Left cardiac atrium (tissue), 4 donors: ENCODE data around the gene PAOX. TPM values are rescaled to one million over a fixed set of nuclear protein-coding genes. Genes with fewer than 3 reads are reported as not detected.
A peak's percentile ranks its signal among the peaks of the same experiment; 100 is the strongest.

Source experiments
- ATAC-seq, 2 donors: fragments of 200-7000 bp; cut with Tn5 transposase; one replicate each; pipeline ENCODE4 v1.9.1; 2020; ENCODE audit warnings: mild to moderate bottlenecking in 2 of 2, moderate library complexity in 2 of 2
- DNase-seq: peaks from one replicate; pipeline ENCODE4 v3.0.0-alpha.2; 2020
- intact Hi-C, 2 donors: fragments of 100-400 bp; cut with DNase I; formaldehyde crosslinking; loops; one replicate each; pipeline versions ENCODE4 v1.14.1 to v1.15.1; 2022 to 2023
- long read RNA-seq: library from polyadenylated mRNA; unstranded; transcript quantifications from one replicate; pipeline ENCODE4 v2.0.0, GENCODE V29; 2021
- total RNA-seq, 2 donors: library from RNA; stranded (reverse); fragmentation: NEBNext Ultra II Directional; extraction: Animal tissue kit (Norgen Biotek cat#: 25700); gene quantifications; one replicate each; pipeline ENCODE4 v1.2.1, GENCODE V29; 2021
- donor health status: DM: no; HTN: yes; CAD: no.
- donor health status: DM: no; HTN: yes; CAD: no; lungs with severe emphysema.
- donor health status: DM: yes; HTN: yes; CAD: no.
- donor health status: Dilated cardiomyopathy.

The PAOX gene
- 1 to 10 TPM; 2.9 TPM for total RNA-seq
- long read RNA-seq = 0 reads

- ATAC-seq = peak; percentile 72 to 73
- intact Hi-C loops = no loop called here
- peak; percentile 79 for DNase-seq
These were observed at the start of gene PAOX for GRCh38 chr10:133379152-133379800. Gene PAOX (plus strand): TSS chr10:133379262. CDS start chr10:133379317, 55 bp downstream.

DNA sequence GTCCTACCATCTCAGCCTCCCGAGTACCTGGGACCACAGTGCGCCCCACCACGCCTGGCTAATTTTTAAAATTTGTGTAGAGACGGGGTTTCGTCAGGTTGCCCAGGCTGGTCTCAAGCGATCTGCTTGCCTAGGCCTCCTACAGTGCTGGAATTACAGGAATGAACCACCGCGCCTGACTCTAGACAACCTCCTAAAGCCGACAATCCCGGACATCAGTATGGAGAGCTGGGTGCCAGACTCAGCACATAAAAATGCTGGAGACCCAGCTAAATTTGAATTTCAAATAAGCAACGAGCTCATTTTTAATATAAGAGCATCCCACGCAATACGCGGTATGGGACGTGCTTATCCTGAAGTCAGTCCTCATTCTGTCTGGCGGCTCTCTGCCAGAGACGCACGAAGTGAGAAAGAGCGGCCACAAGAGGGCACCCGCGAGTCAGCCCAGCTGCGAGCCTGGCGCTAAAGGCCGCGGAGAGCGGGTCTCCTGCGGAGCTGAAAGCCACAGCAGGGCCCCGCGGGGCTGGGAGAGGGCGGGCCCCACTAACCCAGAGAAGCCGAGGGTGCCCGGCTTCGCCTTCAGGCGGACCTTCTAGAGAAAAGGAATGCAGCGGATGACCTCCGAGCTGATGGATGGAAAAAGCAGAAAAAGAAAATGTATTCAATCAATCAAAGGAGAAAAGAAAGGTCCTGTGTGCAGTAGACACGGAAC lies 49.4 kb upstream of the PAOX start:
- intact Hi-C loops = loop anchor here in 1 of 2 donors (2.0 to 10.0 kb wide), 3 partner anchors 65 to 278 kb away; partner anchors contain the start of genes CYP2E1 and MTG1
- ATAC-seq (peak; percentile 81 to 87), DNase-seq (peak; percentile 90)

DNA sequence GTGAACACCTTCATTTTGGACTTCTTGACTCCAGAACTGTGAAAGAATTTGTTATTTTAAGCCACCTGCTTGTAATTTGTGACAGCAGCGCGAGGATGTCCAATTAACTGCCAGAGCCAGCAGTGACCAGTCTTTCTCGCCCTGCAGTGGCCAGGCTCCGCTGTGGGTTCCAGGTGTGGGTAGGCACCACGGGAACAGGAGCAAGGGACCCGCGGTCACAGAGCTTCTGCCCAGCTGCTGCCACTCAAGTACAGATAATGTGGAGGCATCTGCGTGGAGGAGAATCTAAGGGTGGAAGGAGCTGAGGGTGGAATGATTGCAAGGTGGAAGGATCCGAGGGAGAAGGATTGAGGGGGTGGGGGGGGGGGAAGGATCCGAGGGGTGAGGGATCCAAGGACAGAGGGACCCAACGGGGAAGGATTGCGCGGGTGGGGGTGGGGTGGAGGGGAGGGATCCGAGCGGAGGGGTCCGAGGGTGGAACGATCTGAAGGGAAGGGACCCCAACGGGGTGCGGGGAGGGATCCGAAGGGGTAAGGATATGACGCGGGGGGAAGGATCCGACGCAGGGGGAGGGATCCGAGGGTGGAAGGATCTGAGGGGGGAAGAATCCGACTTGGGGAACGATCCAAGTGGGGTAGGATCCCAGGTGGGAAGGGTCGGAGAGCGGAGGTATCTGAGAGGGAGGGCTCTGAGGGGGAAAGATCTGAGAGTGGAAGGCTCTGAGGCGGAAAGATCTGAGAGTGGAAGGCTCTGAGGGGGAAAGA lies 45.9 kb upstream of the PAOX start:
- intact Hi-C loops = loop anchor here in 1 of 2 donors (10.0 kb wide), 1 partner anchor 192 kb away; the partner anchor contains the start of gene CYP2E1
- ATAC-seq (no peak), DNase-seq (no peak)

DNA sequence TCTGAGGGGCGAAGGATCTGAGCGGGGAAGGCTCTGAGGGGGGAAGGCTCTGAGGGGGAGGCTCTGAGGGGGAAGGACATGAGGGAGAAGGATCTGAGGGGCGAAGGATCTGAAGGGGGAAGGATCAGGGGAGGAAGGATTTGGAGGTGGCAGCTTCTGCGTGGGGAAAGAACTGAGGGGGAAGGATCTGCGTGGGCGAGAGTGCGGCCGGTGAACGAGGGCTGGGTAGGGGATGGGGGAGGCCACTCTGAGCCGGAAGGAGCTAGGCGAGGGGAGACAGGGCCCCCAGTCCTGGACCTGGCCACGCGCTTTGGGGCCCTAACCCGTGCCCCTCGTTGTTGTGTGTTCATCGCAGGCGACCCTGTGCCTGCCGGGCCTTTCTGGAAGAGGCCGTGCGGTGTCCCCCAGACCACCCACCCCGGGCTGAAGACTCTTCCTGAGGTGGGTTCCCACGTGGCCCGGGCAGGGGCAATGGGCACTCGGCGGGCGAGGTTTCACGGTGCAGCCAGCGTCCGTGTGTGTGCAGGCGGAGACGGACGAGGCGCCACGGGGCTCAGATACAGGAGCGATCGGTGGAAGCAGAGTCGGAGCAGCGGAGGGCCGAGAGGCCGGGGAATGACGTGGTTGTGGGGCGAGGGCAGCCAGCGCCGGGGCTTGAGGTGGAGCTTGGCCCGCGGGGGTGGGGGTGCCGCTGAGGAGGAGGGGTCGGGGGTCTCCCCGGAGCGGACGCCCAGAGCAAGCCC lies 44.4 kb upstream of the PAOX start:
- peak in 1 of 2 donors; percentile 49 for ATAC-seq
- DNase-seq = no peak
- intact Hi-C loops = loop anchor here in 1 of 2 donors (10.0 kb wide), 1 partner anchor 190 kb away; the partner anchor contains the start of gene CYP2E1

GRCh38 chr10:133335246-133336117 lies 43.6 kb upstream of the PAOX start:
- ATAC-seq = peak; percentile 41 to 43
- intact Hi-C loops = loop anchor here in 1 of 2 donors (10.0 kb wide), 1 partner anchor 189 kb away; the partner anchor contains the start of gene CYP2E1
- DNase-seq = peak; percentile 69

DNA sequence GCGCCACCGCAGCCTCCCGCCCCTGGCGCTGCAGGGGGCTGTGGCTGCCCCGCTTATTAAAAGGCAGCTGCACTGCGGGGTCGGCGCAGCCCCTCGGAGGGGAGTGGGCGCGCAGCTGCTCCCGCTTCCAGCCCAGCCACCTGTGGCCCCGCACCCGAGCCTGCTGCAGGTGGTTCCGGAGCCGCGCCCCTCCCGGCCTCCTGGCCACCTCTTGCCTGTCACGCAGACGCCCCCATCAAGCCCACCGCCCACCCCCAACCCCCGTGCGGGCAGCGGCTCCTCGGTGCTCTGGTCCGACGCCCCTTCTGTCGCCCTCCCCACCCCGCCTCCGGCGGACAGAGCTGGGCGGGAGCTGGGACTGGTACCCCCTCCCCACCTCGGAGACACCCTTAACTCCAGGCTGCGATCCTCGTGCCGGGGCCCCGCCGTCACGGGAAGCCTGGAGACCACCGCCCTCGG lies 42.9 kb upstream of the PAOX start:
- intact Hi-C loops = loop anchor here in 1 of 2 donors (10.0 kb wide), 1 partner anchor 189 kb away; the partner anchor contains the start of gene CYP2E1
- peak in 1 of 2 donors; percentile 7 for ATAC-seq
- DNase-seq = no peak

DNA sequence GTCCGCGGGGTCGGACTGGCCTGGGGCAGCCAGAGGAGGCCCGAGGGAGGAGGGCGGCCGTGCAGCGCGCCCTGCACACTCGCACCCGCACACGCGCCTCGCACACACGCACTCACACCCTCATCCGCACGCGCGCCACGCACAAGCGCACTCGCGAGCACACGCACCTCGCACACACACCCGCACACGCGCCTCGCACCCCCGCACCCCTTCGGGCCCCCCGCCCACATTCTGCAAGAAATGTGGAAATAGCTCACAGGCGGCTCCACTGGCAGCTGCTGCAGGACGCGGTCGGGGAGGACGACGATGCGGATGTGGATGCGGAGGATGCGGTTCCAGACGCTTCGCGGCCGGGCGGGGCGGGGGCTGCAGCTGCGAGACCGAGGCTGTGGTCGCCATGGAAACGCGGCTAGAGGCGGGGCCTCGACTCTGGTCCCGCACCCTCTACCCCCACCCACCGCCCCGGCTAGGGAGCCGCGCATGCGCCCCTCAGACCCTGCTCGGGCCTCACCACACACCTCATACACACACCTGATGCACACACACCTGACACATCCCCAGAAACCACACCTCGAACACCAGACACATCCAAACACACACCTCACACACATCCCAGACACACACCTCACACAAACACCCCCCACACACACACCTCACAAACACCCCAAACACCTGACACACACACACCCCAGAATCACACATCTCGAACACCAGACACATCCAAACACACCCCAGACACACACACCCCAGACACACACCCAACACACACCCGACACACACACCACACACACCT lies 42.3 kb upstream of the PAOX start, which contains the start of gene CALY:
Gene CALY, minus strand, starts transcription at position 320 of the 793 bp plus-strand sequence. CDS start 7,907 bp downstream, outside the sequence.
- DNase-seq (no peak), ATAC-seq (no peak)
- intact Hi-C loops = loop anchor here in 1 of 2 donors (10.0 kb wide), 1 partner anchor 188 kb away; the partner anchor contains the start of gene CYP2E1

DNA sequence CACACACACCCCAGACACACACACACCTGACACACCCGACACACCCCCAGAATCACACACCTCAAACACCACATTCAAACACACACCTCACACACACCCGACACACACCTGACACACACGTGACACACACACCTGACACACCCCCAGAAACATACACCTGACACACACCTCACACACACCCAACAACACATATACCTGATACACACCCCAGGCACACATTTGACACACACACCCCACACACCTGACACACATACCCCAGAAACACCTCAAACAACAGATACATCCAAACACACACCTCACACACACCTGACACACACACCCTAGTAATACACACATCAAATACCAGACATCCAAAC lies 41.7 kb upstream of the PAOX start:
- ATAC-seq (no peak), DNase-seq (no peak)
- intact Hi-C loops = loop anchor here in 1 of 2 donors (10.0 kb wide), 1 partner anchor 187 kb away; the partner anchor contains the start of gene CYP2E1

GRCh38 chr10:133338080-133339071 lies 40.7 kb upstream of the PAOX start:
- DNase-seq = no peak
- no peak for ATAC-seq
- intact Hi-C loops = loop anchor here in 1 of 2 donors (10.0 kb wide), 1 partner anchor 186 kb away; the partner anchor contains the start of gene CYP2E1

DNA sequence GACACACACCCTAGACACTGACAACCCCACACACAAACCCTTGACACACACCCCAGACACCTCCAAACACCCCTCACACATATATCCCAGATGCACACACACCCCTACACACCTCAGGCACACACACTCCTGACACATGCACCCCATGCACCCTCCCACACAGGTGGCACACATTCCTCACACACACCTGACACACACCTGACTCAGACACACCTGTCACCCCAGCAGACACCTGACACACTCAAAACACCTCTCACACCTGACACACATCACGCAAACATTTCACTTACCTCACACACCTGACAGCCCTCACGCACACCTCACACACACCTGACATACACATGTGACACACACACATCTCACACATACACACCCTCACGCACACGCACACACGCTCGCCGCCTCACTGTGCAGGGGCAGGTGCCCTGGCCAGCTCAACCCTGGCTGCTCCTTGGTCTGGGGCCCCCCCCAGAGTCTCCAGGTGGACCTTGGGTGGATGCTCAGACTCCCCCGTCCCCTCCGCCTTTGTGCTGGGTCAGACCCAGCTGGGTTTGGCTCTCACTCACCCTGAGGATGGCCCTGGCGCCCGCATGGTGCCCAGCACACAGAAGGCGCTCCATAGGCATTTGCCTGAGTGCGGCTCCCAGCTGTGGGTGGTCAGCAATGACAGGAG lies 39.2 kb upstream of the PAOX start:
- DNase-seq = no peak
- ATAC-seq = no peak
- intact Hi-C loops = loop anchor here in 1 of 2 donors (10.0 kb wide), 1 partner anchor 185 kb away; the partner anchor contains the start of gene CYP2E1

DNA sequence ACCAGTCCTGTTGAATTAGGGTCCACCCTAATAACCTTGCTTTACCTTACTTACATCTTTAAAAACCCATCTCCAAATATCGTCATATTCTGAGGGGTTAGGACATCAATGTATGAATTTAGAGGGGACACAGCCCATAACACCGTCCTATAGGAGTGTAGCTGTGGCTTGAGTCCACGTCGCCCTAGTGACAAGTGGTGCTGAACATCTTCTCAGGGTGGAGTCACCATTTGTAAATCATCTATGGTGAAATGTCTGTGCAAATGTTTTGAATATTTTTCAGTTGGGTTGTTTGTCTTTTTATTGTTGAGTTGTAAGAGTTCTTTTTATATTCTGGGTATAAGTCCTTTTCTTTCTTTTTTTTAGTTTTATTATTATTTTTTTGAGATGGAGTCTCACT lies 37.1 kb upstream of the PAOX start:
- no peak for ATAC-seq
- DNase-seq = no peak
- intact Hi-C loops = no loop called here

DNA sequence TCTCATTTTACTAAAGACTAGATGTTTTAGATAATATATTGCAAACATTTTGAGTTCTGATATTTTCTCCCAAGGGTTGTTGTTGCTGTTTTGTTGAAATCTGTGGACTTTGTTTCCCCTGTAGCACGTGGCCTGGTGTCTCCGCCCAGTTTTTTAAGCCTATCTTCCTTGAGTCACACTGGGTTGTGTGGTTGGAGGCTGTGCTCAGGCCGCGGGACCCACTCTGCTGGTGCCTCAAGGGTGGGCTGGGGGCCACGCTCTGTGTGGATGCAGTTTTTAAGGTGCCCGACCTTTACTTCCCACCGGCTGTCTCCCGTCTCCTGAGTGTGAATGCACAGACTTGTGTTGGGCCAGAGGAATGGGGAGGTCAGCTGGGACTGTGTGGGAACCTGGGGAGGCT lies 36.1 kb upstream of the PAOX start:
- intact Hi-C loops = no loop called here
- DNase-seq (no peak), ATAC-seq (no peak)

DNA sequence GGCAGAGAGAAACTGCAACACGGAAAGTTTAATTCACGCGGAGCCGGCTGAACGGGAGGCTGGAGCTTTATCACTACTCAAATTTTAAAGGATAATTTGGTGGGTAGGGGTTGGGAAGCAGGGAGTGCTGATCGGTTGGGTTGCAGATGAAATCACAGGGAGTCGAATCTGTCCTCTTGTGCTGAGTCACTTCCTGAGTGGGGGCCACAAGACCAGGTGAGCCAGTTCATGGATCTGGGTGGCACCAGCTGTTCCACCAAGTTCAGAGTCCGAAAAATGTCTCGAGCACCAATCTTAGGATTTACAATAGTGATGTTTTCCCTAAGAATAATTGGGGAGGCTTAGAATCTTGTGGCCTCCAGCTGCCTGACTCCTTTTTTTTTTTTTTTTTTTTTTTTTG lies 35.5 kb upstream of the PAOX start:
- DNase-seq = no peak
- ATAC-seq = no peak
- intact Hi-C loops = no loop called here

DNA sequence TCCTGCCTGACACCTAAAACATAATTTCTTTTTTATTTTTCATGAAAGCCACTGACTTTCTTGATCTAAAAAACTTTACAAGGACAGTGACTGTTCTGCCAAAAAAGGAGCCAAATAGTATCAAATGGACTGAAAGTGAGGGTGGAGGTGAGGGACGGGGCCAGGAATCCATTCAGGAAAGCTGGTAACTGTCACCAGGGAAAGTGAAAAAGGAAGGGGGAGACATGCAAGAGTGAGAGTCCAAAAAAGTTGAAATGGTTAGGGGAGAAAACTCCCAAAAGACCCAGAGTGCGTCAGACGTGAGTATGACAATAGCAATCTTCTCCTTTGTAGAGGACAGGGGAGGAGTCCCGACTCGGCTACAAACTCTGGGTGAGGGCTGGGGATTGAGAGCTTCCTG lies 34.8 kb upstream of the PAOX start:
- DNase-seq = no peak
- ATAC-seq = no peak
- intact Hi-C loops = no loop called here

DNA sequence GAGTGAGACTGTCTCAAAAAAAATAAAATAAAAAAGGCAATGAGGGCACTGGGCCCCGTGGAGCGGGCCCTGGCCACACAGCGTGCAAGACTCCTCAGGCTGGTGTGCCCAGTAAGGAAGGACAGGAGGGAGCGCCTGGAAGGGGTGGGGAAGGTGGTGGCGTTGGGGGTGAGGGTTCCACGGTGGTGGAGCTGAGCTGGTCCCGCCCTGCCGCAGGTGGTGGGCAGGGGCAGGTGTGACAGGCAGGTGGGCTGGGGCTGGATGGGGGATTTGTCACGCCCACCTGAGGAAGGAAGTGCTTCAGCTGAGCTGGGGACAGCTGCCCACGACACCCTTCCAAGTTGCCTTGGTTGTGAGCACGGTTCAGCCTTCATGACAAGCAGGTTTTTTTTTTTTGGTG lies 32.6 kb upstream of the PAOX start:
- DNase-seq = no peak

More for the DNA sequence above, 32.6 kb upstream of the PAOX start:
- ATAC-seq = no peak
- intact Hi-C loops = no loop called here
